Vagina (tissue), 2 donors: ENCODE measurements around the gene SGMS2. TPM values are rescaled to one million over a fixed set of nuclear protein-coding genes. Genes with fewer than 3 reads are reported as not detected.
"Not testable (repeated sequence)": the region's sequence is repeated elsewhere in the genome, so short reads cannot be mapped to it uniquely, and the experiment has no call there.

Source experiments
- DNase-seq, 2 donors: peaks; one replicate each; pipeline ENCODE4 v3.0.0-alpha.2; 2017; ENCODE audit errors: extremely low spot score in 2 of 2
- H3K27ac ChIP-seq: fragments of 200-600 bp; sonication (generic); one replicate; pipeline ENCODE4 v1.5.1; 2019
- H3K27me3 ChIP-seq: fragments of 200-600 bp; sonication (generic); one replicate; pipeline ENCODE4 v1.5.1; 2019
- H3K36me3 ChIP-seq, 2 donors: fragments of 200-600 bp; sonication (generic); one replicate each; pipeline ENCODE4 v1.5.1; 2017 to 2019
- H3K4me1 ChIP-seq: fragments of 200-600 bp; sonication (generic); one replicate; pipeline ENCODE4 v1.5.1; 2019
- H3K4me3 ChIP-seq, 2 donors: fragments of 200-600 bp; sonication (generic); 1 replicate in 1 of 2; 2 replicates in 1 of 2; pipeline ENCODE4 v1.5.1; 2016 to 2019
- H3K9me3 ChIP-seq: fragments of 200-600 bp; sonication (generic); one replicate; pipeline ENCODE4 v1.5.1; 2019
- CTCF ChIP-seq, 3 experiments: fragments of 450-650 bp in 2 of 3; fragments of 200-600 bp in 1 of 3; sonication (generic) in 1 of 3; IDR thresholded peaks; one replicate each; pipeline ENCODE4 v1.5.1; 2017 to 2019; ENCODE audit warnings: antibody characterized with exemption in 3 of 3, mild to moderate bottlenecking in 2 of 3, moderate library complexity in 2 of 3
- POLR2A ChIP-seq, 2 donors: fragments of 450-650 bp; IDR thresholded peaks; one replicate each; pipeline ENCODE4 v1.6.1; 2017; ENCODE audit warnings: antibody characterized with exemption in 2 of 2, mild to moderate bottlenecking in 2 of 2, moderate library complexity in 2 of 2
- POLR2AphosphoS5 ChIP-seq, 2 donors: sonication (generic); formaldehyde crosslinking; IDR thresholded peaks; one replicate each; pipeline ENCODE4 v1.9.0; 2017; ENCODE audit warnings: antibody characterized with exemption in 2 of 2, mild to moderate bottlenecking in 2 of 2, low read depth in 1 of 2; ENCODE audit not compliant: insufficient read depth in 1 of 2
- intact Hi-C: fragments of 100-400 bp; cut with DNase I; formaldehyde crosslinking; loops from one replicate; pipeline ENCODE4 v1.15.1; 2023
- total RNA-seq: library from RNA; depleted of rRNA; stranded (reverse); fragments of >200 nt; gene quantifications from one replicate; pipeline ENCODE4 v1.2.3, GENCODE V29; 2016

SGMS2 gene
- total RNA-seq, 1 donor from 2014 or later, result 66.5 TPM

- Histone ChIP-seq H3K9me3 (peaks cover 6% of the 10 kb centered on the region), H3K4me3 (no peak overlapping the region), H3K27ac (no peak overlapping the region), H3K36me3 (no peaks in the 10 kb centered on the region), H3K27me3 (no peaks in the 10 kb centered on the region), H3K4me1 (no peaks in the 10 kb centered on the region)
- no peak for DNase-seq
- intact Hi-C loops, result no loop called here
- TF ChIP-seq CTCF (IDR thresholded peaks at IDR 0.05), result no peak
- TF ChIP-seq POLR2A (IDR thresholded peaks at IDR 0.05), result no peak
- no peak for TF ChIP-seq POLR2AphosphoS5 (IDR thresholded peaks at IDR 0.05; ENCODE audit: insufficient read depth in 1 of 2, low read depth in 1 of 2)
Observed at GRCh38 chr4:107915220-107915619, 90.5 kb downstream of the SGMS2 start.

GRCh38 chr4:107916623-107917022, 91.9 kb downstream of the SGMS2 start:
- no peak for DNase-seq
- H3K4me3 ChIP-seq, result no peak overlapping the region
- H3K4me1 ChIP-seq, result no peaks in the 10 kb centered on the region
- TF ChIP-seq POLR2AphosphoS5 (IDR thresholded peaks at IDR 0.05; ENCODE audit: insufficient read depth in 1 of 2, low read depth in 1 of 2), result no peak
- no peak for TF ChIP-seq POLR2A (IDR thresholded peaks at IDR 0.05)
- no peak for TF ChIP-seq CTCF (IDR thresholded peaks at IDR 0.05)
- no peaks in the 10 kb centered on the region for H3K36me3 ChIP-seq
- peaks cover 7% of the 10 kb centered on the region for H3K9me3 ChIP-seq
- no peaks in the 10 kb centered on the region for H3K27me3 ChIP-seq
- intact Hi-C loops, result no loop called here
- H3K27ac ChIP-seq, result no peak overlapping the region

GRCh38 chr4:107917500-107917899, 92.8 kb downstream of the SGMS2 start:
- Histone ChIP-seq H3K36me3 (no peaks in the 10 kb centered on the region), H3K27me3 (no peaks in the 10 kb centered on the region), H3K4me1 (no peaks in the 10 kb centered on the region), H3K9me3 (peaks cover 7% of the 10 kb centered on the region), H3K4me3 (no peak overlapping the region), H3K27ac (no peak overlapping the region)
- TF ChIP-seq CTCF (IDR thresholded peaks at IDR 0.05), result no peak
- intact Hi-C loops, result no loop called here
- no peak for DNase-seq

GRCh38 chr4:107922486-107923473, 98.0 kb downstream of the SGMS2 start:
- intact Hi-C loops, result no loop called here
- TF ChIP-seq POLR2AphosphoS5 (IDR thresholded peaks at IDR 0.05; ENCODE audit: insufficient read depth in 1 of 2, low read depth in 1 of 2), result no peak
- TF ChIP-seq CTCF (IDR thresholded peaks at IDR 0.05), result no peak
- no peak for TF ChIP-seq POLR2A (IDR thresholded peaks at IDR 0.05)
- Histone ChIP-seq H3K27me3 (no peaks in the 10 kb centered on the region), H3K9me3 (peaks cover 7% of the 10 kb centered on the region), H3K27ac (no peak overlapping the region), H3K4me3 (no peak overlapping the region), H3K36me3 (no peaks in the 10 kb centered on the region), H3K4me1 (no peaks in the 10 kb centered on the region)
- no peak for DNase-seq

- H3K9me3 ChIP-seq, H3K27me3 ChIP-seq, H3K36me3 ChIP-seq, DNase-seq, H3K4me3 ChIP-seq, H3K27ac ChIP-seq, intact Hi-C loops, H3K4me1 ChIP-seq: not testable (repeated sequence)
Observed at GRCh38 chr4:107925713-107926112, 101.0 kb downstream of the SGMS2 start.

GRCh38 chr4:107926875-107927274, 102.1 kb downstream of the SGMS2 start:
- intact Hi-C loops, H3K27me3 ChIP-seq, H3K9me3 ChIP-seq, H3K4me3 ChIP-seq, H3K4me1 ChIP-seq, H3K36me3 ChIP-seq, DNase-seq, H3K27ac ChIP-seq: not testable (repeated sequence)
